ENCODE results near the gene FHOD3.
"Not testable (repeated sequence)": the region's sequence is repeated elsewhere in the genome, so short reads cannot be mapped to it uniquely, and the experiment has no call there.

Gene FHOD3

GRCh38 chr18:36719630-36720029, 422.1 kb downstream of the FHOD3 start (continued):
- TF ChIP-seq ZNF529 (tag by site-specific recombination; IDR thresholded peaks at IDR 0.05; ENCODE audit: insufficient replicate concordance) (no peak), ZNF394 (tag by site-specific recombination; IDR thresholded peaks at IDR 0.05; ENCODE audit: borderline replicate concordance) (no peak), ZNF664 (tag by site-specific recombination; IDR thresholded peaks at IDR 0.05) (no peak), ZNF169 (tag by site-specific recombination; IDR thresholded peaks at IDR 0.05) (no peak), ZNF600 (tag by site-specific recombination; IDR thresholded peaks at IDR 0.05) (no peak), ZNF549 (tag by site-specific recombination; IDR thresholded peaks at IDR 0.05) (no peak)

GRCh38 chr18:36721351-36721750, 423.8 kb downstream of the FHOD3 start:
- H3K4me1 ChIP-seq (ENCODE audit: control insufficient read depth, insufficient read depth, low read length); H3K4me3 ChIP-seq (ENCODE audit: low read depth, low read length); H3K9me3 ChIP-seq (ENCODE audit: control insufficient read depth, insufficient read depth, low read depth, low read length); POLR2A ChIA-PET; H3K27ac ChIP-seq (ENCODE audit: extremely low read depth, low read depth, low read length); H3K36me3 ChIP-seq (ENCODE audit: control insufficient read depth in 2 of 2, insufficient read depth in 1 of 2, low read length in 2 of 2): not testable (repeated sequence)
- CTCF ChIA-PET = interaction anchor here (0.7 to 1.7 kb wide), 3 partner anchors 10 to 1119 kb away, joined by 3 to 6 read pairs (median 5); no protein-coding TSS in a partner anchor

- no peak overlapping the region for H3K4me3 ChIP-seq (ENCODE audit: low read depth, low read length)
- no peaks in the 10 kb centered on the region for H3K4me1 ChIP-seq (ENCODE audit: control insufficient read depth, insufficient read depth, low read length)
- no peaks in the 10 kb centered on the region for H3K9me3 ChIP-seq (ENCODE audit: control insufficient read depth, insufficient read depth, low read depth, low read length)
- TF ChIP-seq BCL11A (tag by site-specific recombination; IDR thresholded peaks at IDR 0.05; ENCODE audit: low read depth) (no peak), ZNF654 (tag by site-specific recombination; IDR thresholded peaks at IDR 0.05; ENCODE audit: low read depth) (no peak), ZNF292 (tag by site-specific recombination; IDR thresholded peaks at IDR 0.05; ENCODE audit: borderline replicate concordance, low read depth) (no peak), ZNF76 (tag by site-specific recombination; IDR thresholded peaks at IDR 0.05; ENCODE audit: borderline replicate concordance, low read depth) (no peak), SETDB1 (IDR thresholded peaks at IDR 0.05; ENCODE audit: insufficient read length, low read length) (no peak), KLF9 (tag by site-specific recombination; IDR thresholded peaks at IDR 0.05; ENCODE audit: low read depth) (no peak), ZBTB26 (tag by site-specific recombination; optimal IDR thresholded peaks at IDR 0.05) (no peak), ZNF24 (tag by site-specific recombination; IDR thresholded peaks at IDR 0.05) (no peak), GLI2 (tag by site-specific recombination; IDR thresholded peaks at IDR 0.05; ENCODE audit: borderline replicate concordance, low read depth) (no peak), SALL2 (tag by site-specific recombination; IDR thresholded peaks at IDR 0.05; ENCODE audit: borderline replicate concordance) (no peak), ZNF335 (tag by site-specific recombination; conservative IDR thresholded peaks at IDR 0.05) (no peak), BCL11B (tag by site-specific recombination; IDR thresholded peaks at IDR 0.05; ENCODE audit: low read depth) (no peak)
- H3K27ac ChIP-seq (ENCODE audit: extremely low read depth, low read depth, low read length) = no peak overlapping the region
- no peaks in the 10 kb centered on the region for H3K36me3 ChIP-seq (ENCODE audit: control insufficient read depth in 2 of 2, insufficient read depth in 1 of 2, low read length in 2 of 2)
- ChIA-PET POLR2A (no interaction called here), CTCF (interaction anchor here (1.0 kb wide), 1 partner anchor 20 kb away, joined by 3 read pairs; no protein-coding TSS in a partner anchor)
These were observed 426.7 kb downstream of the FHOD3 start for GRCh38 chr18:36724169-36724568.

- ChIA-PET CTCF (no interaction called here), POLR2A (no interaction called here)
- TF ChIP-seq ZFHX2 (tag by site-specific recombination; conservative IDR thresholded peaks at IDR 0.05) (0 out of 2 replicates have a peak, but pooled peaks have one; percentile 22), ZNF707 (tag by site-specific recombination; IDR thresholded peaks at IDR 0.05) (no peak)
- no peaks in the 10 kb centered on the region for H3K4me1 ChIP-seq (ENCODE audit: control insufficient read depth, insufficient read depth, low read length)
- no peak overlapping the region for H3K27ac ChIP-seq (ENCODE audit: extremely low read depth, low read depth, low read length)
- H3K9me3 ChIP-seq (ENCODE audit: control insufficient read depth, insufficient read depth, low read depth, low read length) = no peaks in the 10 kb centered on the region
- no peaks in the 10 kb centered on the region for H3K36me3 ChIP-seq (ENCODE audit: control insufficient read depth in 2 of 2, insufficient read depth in 1 of 2, low read length in 2 of 2)
- H3K4me3 ChIP-seq (ENCODE audit: low read depth, low read length) = no peak overlapping the region
These were observed 427.1 kb downstream of the FHOD3 start for GRCh38 chr18:36724591-36725001.
